Left lung (tissue), 10 donors: ENCODE results near the gene MMP23B. TPM values are rescaled to one million over a fixed set of nuclear protein-coding genes. Genes with fewer than 3 reads are reported as not detected.
"Not testable (repeated sequence)": the region's sequence is repeated elsewhere in the genome, so short reads cannot be mapped to it uniquely, and the experiment has no call there.

Experiments
- ATAC-seq: fragments of 200-7000 bp; cut with Tn5 transposase; one replicate; pipeline ENCODE4 v1.9.1; 2020; ENCODE audit warnings: moderate library complexity
- DNase-seq, 4 donors: peaks; one replicate each; pipeline ENCODE4 v3.0.0-alpha.2; 2013 to 2020
- H3K27ac ChIP-seq, 2 donors: fragments of 200-600 bp; sonication (generic) in 1 of 2; one replicate each; pipeline versions ENCODE4 v1.5.0 to v1.8.0; 2020 to 2021
- H3K27me3 ChIP-seq, 2 donors: fragments of 200-600 bp; sonication (generic) in 1 of 2; one replicate each; pipeline versions ENCODE4 v1.5.0 to v1.8.0; 2020 to 2021
- H3K36me3 ChIP-seq, 2 donors: fragments of 200-600 bp; sonication (generic) in 1 of 2; one replicate each; pipeline versions ENCODE4 v1.5.0 to v1.8.0; 2020 to 2021
- H3K4me1 ChIP-seq, 2 donors: fragments of 200-600 bp; one replicate each; pipeline ENCODE4 v1.8.0; 2021
- H3K4me3 ChIP-seq, 2 donors: fragments of 200-600 bp; sonication (generic) in 1 of 2; one replicate each; pipeline versions ENCODE4 v1.5.0 to v1.8.0; 2020 to 2021; ENCODE audit warnings: mild to moderate bottlenecking in 1 of 2
- H3K9me3 ChIP-seq, 2 donors: fragments of 200-600 bp; sonication (generic) in 1 of 2; one replicate each; pipeline versions ENCODE4 v1.5.0 to v1.8.0; 2020 to 2021
- CTCF ChIP-seq, 2 donors: fragments of 200-600 bp; sonication (generic) in 1 of 2; IDR thresholded peaks; one replicate each; pipeline versions ENCODE4 v1.5.0 to v1.8.0; 2021; ENCODE audit warnings: antibody characterized with exemption in 2 of 2
- intact Hi-C, 2 donors: fragments of 100-400 bp; cut with DNase I; formaldehyde crosslinking; loops; one replicate each; pipeline versions ENCODE4 v1.11.2 to v1.14.2; 2022
- polyA plus RNA-seq, 6 donors: library from polyadenylated mRNA; unstranded; fragments of 120-200 nt; gene quantifications; one replicate each; pipeline ENCODE4 v1.2.1, GENCODE V29; 2013; ENCODE audit not compliant: insufficient read length in 6 of 6
- total RNA-seq, 2 donors: library from RNA; stranded (reverse); fragmentation: NEBNext Ultra II Directional; extraction: Animal tissue kit (Norgen Biotek cat#: 25700); gene quantifications; one replicate each; pipeline ENCODE4 v1.2.1, GENCODE V29; 2021
- donor health status: DM: no; HTN: yes; CAD: no.
- donor health status: DM: no; HTN: no; CAD: no.

MMP23B gene
- total and polyA plus RNA-seq, 8 donors = 31.9 to 96.9 (median 56.1) TPM

- ATAC-seq (peak; percentile 91), DNase-seq (peak; percentile 92 to 98 (median 94))
- H3K27me3 ChIP-seq, intact Hi-C loops, H3K9me3 ChIP-seq: not testable (repeated sequence)
- H3K4me1 ChIP-seq = peaks cover 2 to 29% of the 10 kb centered on the region in 2 donors
- H3K36me3 ChIP-seq = peaks cover 0 to 31% of the 10 kb centered on the region in 2 donors
- peak within 1 kb of the TSS; percentile 44 to 53 for H3K4me3 ChIP-seq
- peak; percentile 18 to 32 for TF ChIP-seq CTCF (IDR thresholded peaks at IDR 0.05)
- H3K27ac ChIP-seq = peak within 1 kb of the TSS; percentile 94 to 98
These were observed 26.9 kb downstream of the MMP23B start, which contains the start of gene CDK11B for GRCh38 chr1:1658583-1659549. TSS of gene CDK11B (minus strand) at chr1:1659004. CDS start at chr1:1657485, 1,519 bp downstream.

DNA sequence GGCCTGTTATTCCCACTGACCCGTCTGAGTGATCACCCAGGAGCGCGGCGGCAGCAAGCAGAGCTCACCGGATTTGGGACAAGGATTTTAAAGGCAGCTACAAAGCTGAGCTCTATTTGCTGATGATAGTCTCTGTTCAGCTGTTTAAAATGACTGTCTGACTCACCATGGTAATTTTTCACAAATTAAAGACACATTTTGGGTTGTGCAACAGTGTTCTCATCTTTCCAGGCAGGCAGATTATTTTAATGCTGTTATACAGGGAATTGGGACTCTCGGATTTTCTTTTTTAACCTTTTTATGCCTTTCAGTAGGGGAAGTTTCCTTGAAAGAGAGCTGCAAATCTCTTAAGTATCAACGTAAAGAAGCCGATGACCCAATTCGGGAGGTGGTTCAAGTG lies 30.4 kb downstream of the MMP23B start:
- Histone ChIP-seq H3K4me1 (peaks cover 2 to 19% of the 10 kb centered on the region in 2 donors), H3K36me3 (peaks cover 0 to 22% of the 10 kb centered on the region in 2 donors)
- DNase-seq, ATAC-seq, H3K9me3 ChIP-seq, H3K27me3 ChIP-seq, H3K4me3 ChIP-seq, intact Hi-C loops, H3K27ac ChIP-seq: not testable (repeated sequence)

DNA sequence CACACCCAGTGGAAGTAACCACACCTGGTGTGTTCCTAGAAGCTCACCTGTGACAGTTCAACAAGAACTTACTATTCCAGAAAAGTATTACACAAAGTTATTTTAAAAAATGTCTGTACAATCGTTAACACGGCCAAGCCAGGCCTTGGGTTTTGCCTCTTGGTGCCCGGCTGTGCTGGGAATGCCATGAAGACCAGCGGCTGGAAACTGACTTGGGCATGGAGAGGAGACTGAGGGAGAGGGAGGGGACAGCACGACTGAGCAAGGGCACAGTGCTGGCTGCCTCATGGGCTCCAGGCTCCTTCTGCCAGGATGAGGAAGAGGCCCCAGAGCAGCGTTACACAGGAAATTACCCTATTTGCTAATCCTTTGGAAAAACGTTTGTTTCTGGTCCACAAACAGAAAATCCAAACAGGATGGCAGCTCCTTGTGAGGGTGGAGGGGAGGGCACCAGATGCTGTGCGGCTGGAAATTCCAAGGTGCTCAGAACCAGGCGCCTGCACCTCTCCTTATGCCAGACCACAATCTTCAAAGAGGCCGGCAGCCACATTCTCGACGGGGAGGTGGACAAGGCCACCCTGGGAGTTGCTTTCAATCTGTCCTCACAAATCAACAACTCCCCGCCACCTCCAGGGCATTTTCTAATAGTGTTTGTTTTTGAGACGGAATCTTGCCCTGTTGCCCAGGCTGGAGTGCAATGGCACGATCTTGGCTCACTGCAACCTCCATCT lies 31.0 kb downstream of the MMP23B start:
- H3K36me3 ChIP-seq = peaks cover 0 to 22% of the 10 kb centered on the region in 2 donors
- H3K27me3 ChIP-seq, H3K4me3 ChIP-seq, H3K9me3 ChIP-seq, ATAC-seq, intact Hi-C loops: not testable (repeated sequence)
- H3K4me1 ChIP-seq = peaks cover 2 to 15% of the 10 kb centered on the region in 2 donors
- DNase-seq = peak in 2 of 4 donors; percentile 30 to 55
- H3K27ac ChIP-seq = peak overlapping the region in 1 of 2 donors; percentile 2

- peaks cover 0 to 33% of the 10 kb centered on the region in 2 donors for H3K36me3 ChIP-seq
- ATAC-seq, H3K27me3 ChIP-seq, H3K4me3 ChIP-seq, H3K27ac ChIP-seq, intact Hi-C loops, H3K9me3 ChIP-seq: not testable (repeated sequence)
- H3K4me1 ChIP-seq = peaks cover 2 to 15% of the 10 kb centered on the region in 2 donors
- peak in 2 of 4 donors; percentile 0 to 13 for DNase-seq
These were observed 32.3 kb downstream of the MMP23B start for GRCh38 chr1:1664318-1664717.

GRCh38 chr1:1664941-1665814 lies 33.2 kb downstream of the MMP23B start:
- TF ChIP-seq CTCF (IDR thresholded peaks at IDR 0.05) = no peak
- Histone ChIP-seq H3K4me3 (no peak overlapping the region), H3K36me3 (peaks cover 0 to 41% of the 10 kb centered on the region in 2 donors), H3K27ac (no peak overlapping the region), H3K9me3 (no peaks in the 10 kb centered on the region), H3K4me1 (peaks cover 2 to 15% of the 10 kb centered on the region in 2 donors), H3K27me3 (no peaks in the 10 kb centered on the region)
- intact Hi-C loops = no loop called here
- ATAC-seq (no peak), DNase-seq (peak in 2 of 4 donors; percentile 28 to 59)

DNA sequence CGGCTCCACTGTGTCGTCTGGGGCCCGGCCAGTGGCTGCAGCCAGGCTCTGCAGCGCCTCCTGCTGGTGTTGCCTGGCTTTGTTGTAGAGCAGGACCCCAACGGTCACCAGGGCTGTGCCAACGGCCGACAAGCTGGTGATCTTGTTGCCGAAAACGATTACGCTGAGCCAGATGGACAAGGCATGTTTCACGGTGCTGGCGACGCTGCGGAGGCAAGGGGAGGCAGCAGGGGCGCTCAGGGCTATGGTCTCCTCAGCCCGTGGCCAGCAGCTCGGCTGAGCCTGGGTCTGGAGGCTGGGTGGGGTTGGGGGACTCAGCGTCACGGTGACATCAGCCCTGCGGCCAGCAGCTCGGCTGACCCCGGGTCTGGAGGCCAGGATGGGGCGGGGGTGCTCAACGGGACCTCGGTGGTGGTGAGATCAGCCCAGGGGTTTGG lies 33.9 kb downstream of the MMP23B start:
- Histone ChIP-seq H3K27ac (no peak overlapping the region), H3K9me3 (no peaks in the 10 kb centered on the region), H3K4me1 (peaks cover 2 to 15% of the 10 kb centered on the region in 2 donors), H3K36me3 (peaks cover 0 to 48% of the 10 kb centered on the region in 2 donors), H3K27me3 (no peaks in the 10 kb centered on the region), H3K4me3 (no peak overlapping the region)
- peak in 2 of 4 donors; percentile 30 to 80 for DNase-seq
- no peak for ATAC-seq
- TF ChIP-seq CTCF (IDR thresholded peaks at IDR 0.05) = peak in 1 of 2 donors; percentile 30
- intact Hi-C loops = no loop called here
